Ascending aorta (tissue), 2 donors: Measurements from ENCODE around the gene DGKD. TPM values are rescaled to one million over a fixed set of nuclear protein-coding genes. Genes with fewer than 3 reads are reported as not detected.

ENCODE experiments used
- DNase-seq, 2 donors: peaks; one replicate each; pipeline ENCODE4 v3.0.0-alpha.2; 2019; ENCODE audit warnings: low spot score in 2 of 2
- H3K27ac ChIP-seq, 2 donors: fragments of 200-600 bp; sonication (generic); one replicate each; pipeline ENCODE4 v1.5.1; 2016 to 2017; ENCODE audit warnings: mild to moderate bottlenecking in 1 of 2
- H3K27me3 ChIP-seq: fragments of 200-600 bp; sonication (generic); one replicate; pipeline ENCODE4 v1.5.1; 2017
- H3K36me3 ChIP-seq, 2 donors: fragments of 200-600 bp; sonication (generic); one replicate each; pipeline ENCODE4 v1.5.1; 2016
- H3K4me1 ChIP-seq, 2 donors: fragments of 200-600 bp; sonication (generic); one replicate each; pipeline ENCODE4 v1.5.1; 2016 to 2017; ENCODE audit warnings: mild to moderate bottlenecking in 1 of 2
- H3K4me3 ChIP-seq, 2 donors: fragments of 200-600 bp; sonication (generic); one replicate each; pipeline ENCODE4 v1.5.1; 2016 to 2017; ENCODE audit warnings: mild to moderate bottlenecking in 1 of 2
- H3K9me3 ChIP-seq, 2 donors: fragments of 200-600 bp; sonication (generic); one replicate each; pipeline ENCODE4 v1.5.1; 2016
- CTCF ChIP-seq, 3 experiments: fragments of 200-600 bp in 2 of 3; fragments of 450-650 bp in 1 of 3; sonication (generic) in 2 of 3; IDR thresholded peaks; one replicate each; pipeline ENCODE4 v1.5.1; 2016 to 2019; ENCODE audit warnings: antibody characterized with exemption in 3 of 3, mild to moderate bottlenecking in 1 of 3, moderate library complexity in 1 of 3
- intact Hi-C: fragments of 100-400 bp; cut with DNase I; formaldehyde crosslinking; loops from one replicate; pipeline ENCODE4 v1.15.1; 2023
- total RNA-seq: library from RNA; depleted of rRNA; stranded (reverse); fragments of >200 nt; gene quantifications from one replicate; pipeline ENCODE4 v1.1.0, GENCODE V29; 2016

Gene DGKD
- total RNA-seq, 1 donor from 2014 or later: 28.3 TPM

GRCh38 chr2:233400341-233400740 lies 46.0 kb downstream of the DGKD start:
- DNase-seq: peak in 1 of 2 donors; percentile 51
- intact Hi-C loops: no loop called here
- no peak for TF ChIP-seq CTCF (IDR thresholded peaks at IDR 0.05)
- H3K4me1 ChIP-seq: no peaks in the 10 kb centered on the region
- no peak overlapping the region for H3K4me3 ChIP-seq
- H3K27ac ChIP-seq: no peak overlapping the region
- no peaks in the 10 kb centered on the region for H3K9me3 ChIP-seq
- H3K27me3 ChIP-seq: no peaks in the 10 kb centered on the region
- H3K36me3 ChIP-seq: peaks cover 0 to 3% of the 10 kb centered on the region in 2 donors

GRCh38 chr2:233400961-233401360 lies 46.7 kb downstream of the DGKD start:
- Histone ChIP-seq H3K27ac (no peak overlapping the region), H3K36me3 (peaks cover 0 to 3% of the 10 kb centered on the region in 2 donors), H3K9me3 (no peaks in the 10 kb centered on the region), H3K4me1 (no peaks in the 10 kb centered on the region), H3K4me3 (no peak overlapping the region), H3K27me3 (no peaks in the 10 kb centered on the region)
- peak in 1 of 2 donors; percentile 13 for DNase-seq
- intact Hi-C loops: no loop called here
- no peak for TF ChIP-seq CTCF (IDR thresholded peaks at IDR 0.05)

- DNase-seq: peak in 1 of 2 donors; percentile 37
- H3K27me3 ChIP-seq: no peaks in the 10 kb centered on the region
- no peak for TF ChIP-seq CTCF (IDR thresholded peaks at IDR 0.05)
- H3K36me3 ChIP-seq: peaks cover 0 to 3% of the 10 kb centered on the region in 2 donors
- H3K4me3 ChIP-seq: no peak overlapping the region
- intact Hi-C loops: no loop called here
- H3K27ac ChIP-seq: no peak overlapping the region
- H3K4me1 ChIP-seq: peaks cover 0 to under 1% of the 10 kb centered on the region in 2 donors
- no peaks in the 10 kb centered on the region for H3K9me3 ChIP-seq
Observed at GRCh38 chr2:233402346-233402745, 48.1 kb downstream of the DGKD start.

- H3K4me3 ChIP-seq: no peak overlapping the region
- H3K9me3 ChIP-seq: no peaks in the 10 kb centered on the region
- peaks cover 0 to 3% of the 10 kb centered on the region in 2 donors for H3K36me3 ChIP-seq
- H3K4me1 ChIP-seq: peaks cover 0 to 2% of the 10 kb centered on the region in 2 donors
- no peak overlapping the region for H3K27ac ChIP-seq
- H3K27me3 ChIP-seq: no peaks in the 10 kb centered on the region
- peak in 1 of 2 donors; percentile 37 for DNase-seq
- TF ChIP-seq CTCF (IDR thresholded peaks at IDR 0.05): no peak
- intact Hi-C loops: no loop called here
Observed at GRCh38 chr2:233402789-233403188, 48.5 kb downstream of the DGKD start.

GRCh38 chr2:233404222-233404621 lies 49.9 kb downstream of the DGKD start:
- peaks cover 8 to 12% of the 10 kb centered on the region in 2 donors for H3K4me1 ChIP-seq
- peak in 2 of 3 experiments; percentile 63 to 68 for TF ChIP-seq CTCF (IDR thresholded peaks at IDR 0.05)
- no peak overlapping the region for H3K27ac ChIP-seq
- no peak overlapping the region for H3K4me3 ChIP-seq
- H3K9me3 ChIP-seq: no peaks in the 10 kb centered on the region
- peak in 1 of 2 donors; percentile 63 for DNase-seq
- intact Hi-C loops: loop anchor here (1.0 kb wide), 1 partner anchor 39 kb away; no protein-coding TSS in a partner anchor
- H3K36me3 ChIP-seq: peaks cover 0 to under 1% of the 10 kb centered on the region in 2 donors
- no peaks in the 10 kb centered on the region for H3K27me3 ChIP-seq

GRCh38 chr2:233406865-233407264 lies 52.6 kb downstream of the DGKD start:
- intact Hi-C loops: loop anchor here (2.0 kb wide), 1 partner anchor 20 kb away; no protein-coding TSS in a partner anchor
- no peak for DNase-seq
- Histone ChIP-seq H3K36me3 (no peaks in the 10 kb centered on the region), H3K4me1 (peaks cover 18 to 19% of the 10 kb centered on the region in 2 donors), H3K27me3 (no peaks in the 10 kb centered on the region), H3K27ac (peak overlapping the region; percentile 38 to 82), H3K4me3 (no peak overlapping the region), H3K9me3 (peaks cover 0 to 9% of the 10 kb centered on the region in 2 donors)
- TF ChIP-seq CTCF (IDR thresholded peaks at IDR 0.05): no peak
